ENCODE data around the gene PRRT1. TPM values are rescaled to one million over a fixed set of nuclear protein-coding genes. Genes with fewer than 3 reads are reported as not detected.
A peak's percentile ranks its signal among the peaks of the same experiment; 100 is the strongest.

The PRRT1 gene
- total and polyA plus RNA-seq, 4 donors = 0.53 to 2.0 (median 0.97) TPM

- Histone ChIP-seq H3K27ac (ENCODE audit: low read depth in 1 of 2, low read length in 1 of 2) (no peak overlapping the region), H3K9ac (ENCODE audit: insufficient read depth in 1 of 2, low read length in 2 of 2) (peak overlapping the region in 1 of 2 donors; percentile 90), H3K4me3 (no peak overlapping the region), H3K27me3 (ENCODE audit: control insufficient read depth in 3 of 3, insufficient read depth in 3 of 3, low read length in 2 of 3) (no peaks in the 10 kb centered on the region), H3K36me3 (ENCODE audit: control insufficient read depth in 4 of 4, insufficient read depth in 4 of 4, low read length in 4 of 4) (peaks cover 0 to 28% (median 20%) of the 10 kb centered on the region in 4 donors), H3K9me3 (ENCODE audit: control insufficient read depth in 4 of 4, insufficient read depth in 3 of 4, low read length in 3 of 4) (no peaks in the 10 kb centered on the region), H3K4me1 (ENCODE audit: control insufficient read depth in 5 of 5, insufficient read depth in 5 of 5, low read length in 5 of 5) (peaks cover 13 to 28% (median 15%) of the 10 kb centered on the region in 5 donors)
- no peak for DNase-seq
- no peak for ATAC-seq (ENCODE audit: insufficient read depth, low FRiP score)
- 61 to 77% methylated on average over 8 of the region's 8 CpGs for WGBS, 2 donors
- TF ChIP-seq CTCF (IDR thresholded peaks at IDR 0.05; ENCODE audit: control extremely low read depth, extremely low read depth) = no peak
Observed at GRCh38 chr6:32126880-32127279, 24.9 kb downstream of the PRRT1 start.

GRCh38 chr6:32123681-32124080 lies 28.1 kb downstream of the PRRT1 start:
- H3K36me3 ChIP-seq (ENCODE audit: control insufficient read depth in 4 of 4, insufficient read depth in 4 of 4, low read length in 4 of 4) = peaks cover 0 to 45% (median 34%) of the 10 kb centered on the region in 4 donors
- DNase-seq = no peak
- WGBS, 2 donors = 96% methylated on average over 4 of the region's 4 CpGs

GRCh38 chr6:32120573-32121059 lies 31.1 kb downstream of the PRRT1 start:
- Histone ChIP-seq H3K4me1 (ENCODE audit: control insufficient read depth in 5 of 5, insufficient read depth in 5 of 5, low read length in 5 of 5) (peaks cover 0 to 8% (median 0%) of the 10 kb centered on the region in 5 donors), H3K27ac (ENCODE audit: low read depth in 1 of 2, low read length in 1 of 2) (no peak overlapping the region), H3K36me3 (ENCODE audit: control insufficient read depth in 4 of 4, insufficient read depth in 4 of 4, low read length in 4 of 4) (peaks cover 0 to 50% (median 42%) of the 10 kb centered on the region in 4 donors), H3K9ac (ENCODE audit: insufficient read depth in 1 of 2, low read length in 2 of 2) (no peak overlapping the region), H3K27me3 (ENCODE audit: control insufficient read depth in 3 of 3, insufficient read depth in 3 of 3, low read length in 2 of 3) (no peaks in the 10 kb centered on the region), H3K9me3 (ENCODE audit: control insufficient read depth in 4 of 4, insufficient read depth in 3 of 4, low read length in 3 of 4) (no peaks in the 10 kb centered on the region), H3K4me3 (no peak overlapping the region)
- ATAC-seq (ENCODE audit: insufficient read depth, low FRiP score) (no peak), DNase-seq (no peak)
- no peak for TF ChIP-seq CTCF (IDR thresholded peaks at IDR 0.05; ENCODE audit: control extremely low read depth, extremely low read depth)
- 92 to 96% methylated on average over 10 to 12 of the region's 12 CpGs for WGBS, 2 donors

More at GRCh38 chr6:32123681-32124080, 28.1 kb downstream of the PRRT1 start:
- no peak overlapping the region for H3K27ac ChIP-seq (ENCODE audit: low read depth in 1 of 2, low read length in 1 of 2)
- ATAC-seq (ENCODE audit: insufficient read depth, low FRiP score) = no peak
- peaks cover 5 to 25% (median 7%) of the 10 kb centered on the region in 5 donors for H3K4me1 ChIP-seq (ENCODE audit: control insufficient read depth in 5 of 5, insufficient read depth in 5 of 5, low read length in 5 of 5)
- no peak overlapping the region for H3K4me3 ChIP-seq
- H3K9ac ChIP-seq (ENCODE audit: insufficient read depth in 1 of 2, low read length in 2 of 2) = no peak overlapping the region
- TF ChIP-seq CTCF (IDR thresholded peaks at IDR 0.05; ENCODE audit: control extremely low read depth, extremely low read depth) = no peak
- H3K27me3 ChIP-seq (ENCODE audit: control insufficient read depth in 3 of 3, insufficient read depth in 3 of 3, low read length in 2 of 3) = no peaks in the 10 kb centered on the region
- no peaks in the 10 kb centered on the region for H3K9me3 ChIP-seq (ENCODE audit: control insufficient read depth in 4 of 4, insufficient read depth in 3 of 4, low read length in 3 of 4)

Data from lung (tissue), 12 donors.